ENCODE data around the gene STAM. TPM values are rescaled to one million over a fixed set of nuclear protein-coding genes. Genes with fewer than 3 reads are reported as not detected.
A peak's percentile ranks its signal among the peaks of the same experiment; 100 is the strongest.

Gene STAM
- total RNA-seq, 1 donor from 2014 or later, result 20.4 TPM

DNA sequence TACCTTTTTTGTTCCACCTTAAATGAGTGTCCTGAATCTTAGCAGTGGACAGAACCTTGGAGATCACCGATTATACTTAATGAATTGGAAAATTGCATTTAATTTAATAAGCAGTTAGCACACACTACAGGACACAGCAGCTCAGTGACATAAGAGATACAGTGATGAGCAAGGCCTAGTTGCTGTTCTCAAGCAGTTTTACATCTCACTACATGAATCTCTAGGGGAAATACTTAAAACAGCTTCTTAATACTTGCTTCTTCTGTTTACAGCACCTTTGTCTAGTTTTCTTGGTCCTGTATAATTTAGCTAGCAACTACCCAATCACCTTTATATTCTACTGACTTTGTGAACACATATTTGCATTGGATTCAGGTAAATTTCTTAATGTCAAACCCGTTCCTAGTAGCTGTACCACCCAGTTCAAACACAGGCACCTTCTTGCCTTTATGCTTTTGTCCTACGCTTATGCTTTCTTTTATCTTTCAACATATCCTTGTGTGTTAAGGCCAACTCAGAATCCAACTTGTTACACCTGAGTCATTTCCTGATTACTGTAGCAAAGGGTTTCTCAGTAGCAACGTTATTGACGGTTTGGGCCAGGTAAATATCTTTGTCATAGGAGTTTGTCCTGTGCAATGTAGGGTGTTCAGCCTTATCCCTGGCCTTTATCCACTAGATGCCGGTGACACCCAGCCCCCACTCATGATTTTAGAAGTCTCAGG is 1.8 kb downstream of the STAM start:
- Histone ChIP-seq H3K4me3 (ENCODE audit: low read length in 3 of 3) (peak overlapping the region; percentile 16 to 97 (median 94)), H3K36me3 (ENCODE audit: control insufficient read depth in 3 of 3, insufficient read depth in 3 of 3, low read length in 3 of 3) (peaks cover 0 to 3% (median 0%) of the 10 kb centered on the region in 3 donors), H3K4me1 (ENCODE audit: control insufficient read depth in 3 of 3, insufficient read depth in 3 of 3, low read length in 3 of 3) (peaks cover 19 to 34% (median 26%) of the 10 kb centered on the region in 3 donors), H3K9me3 (ENCODE audit: control insufficient read depth in 3 of 3, low read length in 3 of 3) (no peaks in the 10 kb centered on the region), H3K27ac (ENCODE audit: low read depth, low read length) (no peak overlapping the region), H3K27me3 (ENCODE audit: control insufficient read depth in 3 of 3, insufficient read depth in 3 of 3, low read length in 3 of 3) (no peaks in the 10 kb centered on the region), H3K9ac (ENCODE audit: low read depth in 1 of 3, low read length in 3 of 3) (peak overlapping the region; percentile 44 to 97 (median 97))

DNA sequence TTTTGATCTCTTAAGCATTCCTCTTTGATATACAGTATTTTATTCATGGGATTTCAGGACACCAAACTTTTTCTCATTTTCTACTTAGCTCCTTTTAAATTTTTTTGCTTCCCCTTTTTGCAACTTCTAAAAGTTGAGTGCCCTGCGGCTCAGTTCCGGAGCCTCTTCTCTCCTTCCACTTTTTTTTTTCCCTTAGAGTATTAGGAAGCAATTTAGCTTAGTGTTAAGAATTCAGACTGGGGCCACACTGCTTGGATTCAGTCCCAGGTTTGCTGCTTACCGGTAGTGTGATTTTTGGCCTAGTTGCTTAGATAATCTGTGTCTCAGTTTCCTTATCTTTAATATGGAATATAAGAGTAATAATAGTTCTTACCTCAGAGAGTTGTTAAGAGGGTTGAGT is 3.4 kb downstream of the STAM start:
- no peak overlapping the region for H3K9ac ChIP-seq (ENCODE audit: low read depth in 1 of 3, low read length in 3 of 3)
- H3K27me3 ChIP-seq (ENCODE audit: control insufficient read depth in 3 of 3, insufficient read depth in 3 of 3, low read length in 3 of 3), result no peaks in the 10 kb centered on the region
- H3K4me3 ChIP-seq (ENCODE audit: low read length in 3 of 3), result no peak overlapping the region
- H3K36me3 ChIP-seq (ENCODE audit: control insufficient read depth in 3 of 3, insufficient read depth in 3 of 3, low read length in 3 of 3), result peaks cover 0 to 3% (median 0%) of the 10 kb centered on the region in 3 donors
- H3K4me1 ChIP-seq (ENCODE audit: control insufficient read depth in 3 of 3, insufficient read depth in 3 of 3, low read length in 3 of 3), result peaks cover 22 to 32% (median 31%) of the 10 kb centered on the region in 3 donors
- H3K9me3 ChIP-seq (ENCODE audit: control insufficient read depth in 3 of 3, low read length in 3 of 3), result no peaks in the 10 kb centered on the region
- H3K27ac ChIP-seq (ENCODE audit: low read depth, low read length), result no peak overlapping the region

DNA sequence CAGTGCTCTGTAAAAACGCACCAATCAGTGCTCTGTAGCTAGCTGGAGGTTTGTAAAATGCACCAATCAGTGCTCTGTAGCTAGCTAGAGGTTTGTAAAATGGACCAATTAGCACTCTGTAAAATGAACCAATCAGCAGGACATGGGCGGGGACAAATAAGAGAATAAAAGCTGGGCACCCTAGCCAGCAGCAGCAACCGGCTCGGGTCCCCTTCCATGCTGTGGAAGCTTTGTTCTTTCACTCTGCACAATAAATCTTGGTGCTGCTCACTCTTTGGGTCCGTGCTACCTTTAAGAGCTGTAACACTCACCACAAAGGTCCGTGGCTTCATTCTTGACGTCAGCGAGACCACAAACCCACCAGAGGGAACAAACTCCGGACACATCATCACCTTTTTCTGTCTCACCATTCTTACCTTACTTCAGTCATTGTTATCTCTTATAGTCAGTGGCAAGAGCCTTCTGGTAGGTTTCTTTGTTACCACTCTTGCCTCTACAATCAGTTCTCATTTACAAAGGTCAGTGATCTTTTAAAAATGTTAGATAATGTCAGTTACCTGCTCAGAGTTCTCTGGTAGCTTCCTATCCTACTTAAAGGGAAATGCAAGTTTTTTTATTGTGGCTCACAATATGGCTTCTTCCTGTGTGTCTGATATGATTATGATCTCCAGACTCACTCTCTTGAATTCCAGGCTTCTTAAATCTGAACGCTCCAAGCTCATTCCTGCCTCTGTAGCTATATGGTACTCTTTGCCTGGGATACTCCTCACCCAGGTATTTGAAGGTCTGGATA is 4.5 kb downstream of the STAM start:
- peak overlapping the region; percentile 10 for H3K27ac ChIP-seq (ENCODE audit: low read depth, low read length)
- no peak overlapping the region for H3K9ac ChIP-seq (ENCODE audit: low read depth in 1 of 3, low read length in 3 of 3)
- no peaks in the 10 kb centered on the region for H3K27me3 ChIP-seq (ENCODE audit: control insufficient read depth in 3 of 3, insufficient read depth in 3 of 3, low read length in 3 of 3)
- H3K4me1 ChIP-seq (ENCODE audit: control insufficient read depth in 3 of 3, insufficient read depth in 3 of 3, low read length in 3 of 3), result peaks cover 22 to 29% (median 27%) of the 10 kb centered on the region in 3 donors
- no peaks in the 10 kb centered on the region for H3K9me3 ChIP-seq (ENCODE audit: control insufficient read depth in 3 of 3, low read length in 3 of 3)
- H3K4me3 ChIP-seq (ENCODE audit: low read length in 3 of 3), result no peak overlapping the region
- peaks cover 0 to 3% (median 0%) of the 10 kb centered on the region in 3 donors for H3K36me3 ChIP-seq (ENCODE audit: control insufficient read depth in 3 of 3, insufficient read depth in 3 of 3, low read length in 3 of 3)

DNA sequence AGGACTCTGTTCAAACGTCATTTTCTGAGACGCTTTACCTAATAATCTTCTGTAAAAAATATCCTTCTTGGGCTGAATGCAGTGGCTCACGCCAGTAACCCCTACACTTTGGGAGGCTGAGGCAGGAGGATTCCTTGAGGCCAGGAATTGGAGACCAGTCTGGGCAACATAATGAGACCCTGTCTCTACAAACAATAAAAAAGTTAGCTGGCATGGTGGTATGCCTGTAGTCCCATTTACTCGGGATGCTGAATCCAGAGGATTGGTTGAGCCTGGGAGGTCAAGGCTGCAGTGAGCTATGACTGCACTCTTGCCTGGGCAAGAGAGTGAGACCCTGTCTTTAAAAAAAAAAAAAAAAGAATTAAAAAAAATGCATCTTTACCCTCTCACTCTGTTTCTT is 5.1 kb downstream of the STAM start:
- H3K4me3 ChIP-seq (ENCODE audit: low read length in 3 of 3), result no peak overlapping the region
- no peaks in the 10 kb centered on the region for H3K27me3 ChIP-seq (ENCODE audit: control insufficient read depth in 3 of 3, insufficient read depth in 3 of 3, low read length in 3 of 3)
- H3K27ac ChIP-seq (ENCODE audit: low read depth, low read length), result peak overlapping the region; percentile 10
- H3K36me3 ChIP-seq (ENCODE audit: control insufficient read depth in 3 of 3, insufficient read depth in 3 of 3, low read length in 3 of 3), result peaks cover 0 to 3% (median 0%) of the 10 kb centered on the region in 3 donors
- H3K4me1 ChIP-seq (ENCODE audit: control insufficient read depth in 3 of 3, insufficient read depth in 3 of 3, low read length in 3 of 3), result peaks cover 22 to 29% (median 27%) of the 10 kb centered on the region in 3 donors
- no peak overlapping the region for H3K9ac ChIP-seq (ENCODE audit: low read depth in 1 of 3, low read length in 3 of 3)
- H3K9me3 ChIP-seq (ENCODE audit: control insufficient read depth in 3 of 3, low read length in 3 of 3), result no peaks in the 10 kb centered on the region

DNA sequence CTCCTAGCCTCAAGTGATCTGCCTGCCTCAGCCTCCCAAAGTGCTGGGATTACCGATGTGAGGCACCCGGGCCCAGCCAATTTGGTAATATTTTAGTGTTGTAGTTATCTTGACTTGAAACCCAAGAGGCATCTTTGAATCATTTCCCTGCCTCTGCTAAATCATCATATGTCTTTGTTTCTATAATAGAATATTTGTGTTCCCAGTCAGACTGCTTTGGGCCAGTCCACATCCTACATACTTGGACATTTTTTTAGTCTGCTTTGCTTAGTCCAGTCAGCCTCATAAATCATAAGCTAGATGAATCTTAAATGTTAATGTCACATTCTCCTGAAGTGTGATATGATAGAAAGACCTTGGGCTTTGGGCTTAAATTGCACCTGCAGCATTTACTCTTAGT is 5.9 kb downstream of the STAM start:
- H3K4me1 ChIP-seq (ENCODE audit: control insufficient read depth in 3 of 3, insufficient read depth in 3 of 3, low read length in 3 of 3), result peaks cover 22 to 24% (median 22%) of the 10 kb centered on the region in 3 donors
- no peaks in the 10 kb centered on the region for H3K9me3 ChIP-seq (ENCODE audit: control insufficient read depth in 3 of 3, low read length in 3 of 3)
- no peak overlapping the region for H3K4me3 ChIP-seq (ENCODE audit: low read length in 3 of 3)
- no peaks in the 10 kb centered on the region for H3K36me3 ChIP-seq (ENCODE audit: control insufficient read depth in 3 of 3, insufficient read depth in 3 of 3, low read length in 3 of 3)
- no peak overlapping the region for H3K9ac ChIP-seq (ENCODE audit: low read depth in 1 of 3, low read length in 3 of 3)
- H3K27ac ChIP-seq (ENCODE audit: low read depth, low read length), result no peak overlapping the region
- no peaks in the 10 kb centered on the region for H3K27me3 ChIP-seq (ENCODE audit: control insufficient read depth in 3 of 3, insufficient read depth in 3 of 3, low read length in 3 of 3)

DNA sequence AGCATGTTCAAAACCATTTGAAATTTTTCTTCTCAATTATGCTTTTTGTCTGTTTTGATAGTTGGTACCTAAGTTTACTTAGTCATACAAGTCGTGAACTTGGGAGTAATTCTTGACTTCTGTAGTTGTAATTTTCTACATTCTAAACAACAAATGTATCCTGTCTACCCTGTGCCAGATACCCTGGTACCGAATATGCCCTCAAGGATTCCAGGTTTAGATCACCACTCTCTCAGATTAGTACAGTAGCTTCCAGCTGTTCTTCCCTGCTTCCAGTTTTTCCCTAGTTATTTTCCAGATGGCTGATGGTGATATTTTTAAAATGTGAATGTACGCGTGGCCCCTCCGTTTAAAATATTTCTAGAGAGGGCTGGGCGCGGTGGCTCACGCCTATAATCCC is 6.5 kb downstream of the STAM start:
- H3K36me3 ChIP-seq (ENCODE audit: control insufficient read depth in 3 of 3, insufficient read depth in 3 of 3, low read length in 3 of 3), result no peaks in the 10 kb centered on the region
- H3K27me3 ChIP-seq (ENCODE audit: control insufficient read depth in 3 of 3, insufficient read depth in 3 of 3, low read length in 3 of 3), result no peaks in the 10 kb centered on the region
- no peak overlapping the region for H3K9ac ChIP-seq (ENCODE audit: low read depth in 1 of 3, low read length in 3 of 3)
- peaks cover 17 to 20% (median 18%) of the 10 kb centered on the region in 3 donors for H3K4me1 ChIP-seq (ENCODE audit: control insufficient read depth in 3 of 3, insufficient read depth in 3 of 3, low read length in 3 of 3)
- peak overlapping the region; percentile 36 for H3K27ac ChIP-seq (ENCODE audit: low read depth, low read length)
- H3K9me3 ChIP-seq (ENCODE audit: control insufficient read depth in 3 of 3, low read length in 3 of 3), result no peaks in the 10 kb centered on the region
- no peak overlapping the region for H3K4me3 ChIP-seq (ENCODE audit: low read length in 3 of 3)

DNA sequence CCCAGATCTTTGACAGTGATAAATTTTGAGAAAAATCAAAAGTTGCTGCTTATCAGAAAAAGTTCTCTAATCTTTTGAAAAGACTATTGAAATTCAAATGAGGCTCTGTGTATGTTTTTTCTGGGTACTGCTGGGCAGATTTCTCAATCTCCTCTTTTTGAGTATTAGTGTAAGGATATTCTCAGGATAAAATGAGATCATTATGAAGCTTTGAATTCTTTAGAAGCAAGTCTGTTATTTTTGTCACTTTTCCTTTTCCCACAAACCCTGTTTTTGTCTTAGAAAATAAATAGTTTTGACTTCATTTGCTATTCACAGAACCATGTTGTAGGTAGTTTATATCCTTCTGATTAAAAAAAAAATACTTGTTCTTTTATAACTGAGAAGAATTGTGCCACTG is 7.9 kb downstream of the STAM start:
- peaks cover 6 to 10% (median 8%) of the 10 kb centered on the region in 3 donors for H3K4me1 ChIP-seq (ENCODE audit: control insufficient read depth in 3 of 3, insufficient read depth in 3 of 3, low read length in 3 of 3)
- no peak overlapping the region for H3K9ac ChIP-seq (ENCODE audit: low read depth in 1 of 3, low read length in 3 of 3)
- H3K4me3 ChIP-seq (ENCODE audit: low read length in 3 of 3), result no peak overlapping the region
- H3K27ac ChIP-seq (ENCODE audit: low read depth, low read length), result no peak overlapping the region
- H3K27me3 ChIP-seq (ENCODE audit: control insufficient read depth in 3 of 3, insufficient read depth in 3 of 3, low read length in 3 of 3), result no peaks in the 10 kb centered on the region
- H3K36me3 ChIP-seq (ENCODE audit: control insufficient read depth in 3 of 3, insufficient read depth in 3 of 3, low read length in 3 of 3), result no peaks in the 10 kb centered on the region
- H3K9me3 ChIP-seq (ENCODE audit: control insufficient read depth in 3 of 3, low read length in 3 of 3), result no peaks in the 10 kb centered on the region

DNA sequence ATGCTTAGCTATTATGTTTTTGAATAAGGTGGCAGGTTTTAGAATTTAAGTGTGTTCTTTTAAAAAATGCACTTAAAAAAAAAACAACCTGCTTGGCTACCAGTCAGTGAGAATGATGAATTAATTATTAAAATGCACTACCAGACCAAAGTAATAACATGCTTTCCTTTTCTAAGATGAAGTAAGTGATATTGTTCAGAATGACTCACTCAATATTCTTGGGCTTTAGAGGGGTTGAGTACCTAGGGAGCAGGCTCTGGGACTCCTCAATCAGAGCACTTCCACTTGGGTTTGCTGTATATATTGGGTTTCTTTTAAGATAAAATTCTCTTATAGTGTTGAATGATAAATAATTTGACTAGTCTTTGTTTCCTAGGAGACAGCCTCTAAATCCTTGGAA is 8.6 kb downstream of the STAM start:
- Histone ChIP-seq H3K4me1 (ENCODE audit: control insufficient read depth in 3 of 3, insufficient read depth in 3 of 3, low read length in 3 of 3) (peaks cover 6 to 10% (median 8%) of the 10 kb centered on the region in 3 donors), H3K27me3 (ENCODE audit: control insufficient read depth in 3 of 3, insufficient read depth in 3 of 3, low read length in 3 of 3) (no peaks in the 10 kb centered on the region), H3K9me3 (ENCODE audit: control insufficient read depth in 3 of 3, low read length in 3 of 3) (no peaks in the 10 kb centered on the region), H3K36me3 (ENCODE audit: control insufficient read depth in 3 of 3, insufficient read depth in 3 of 3, low read length in 3 of 3) (no peaks in the 10 kb centered on the region), H3K9ac (ENCODE audit: low read depth in 1 of 3, low read length in 3 of 3) (no peak overlapping the region), H3K27ac (ENCODE audit: low read depth, low read length) (no peak overlapping the region), H3K4me3 (ENCODE audit: low read length in 3 of 3) (no peak overlapping the region)

DNA sequence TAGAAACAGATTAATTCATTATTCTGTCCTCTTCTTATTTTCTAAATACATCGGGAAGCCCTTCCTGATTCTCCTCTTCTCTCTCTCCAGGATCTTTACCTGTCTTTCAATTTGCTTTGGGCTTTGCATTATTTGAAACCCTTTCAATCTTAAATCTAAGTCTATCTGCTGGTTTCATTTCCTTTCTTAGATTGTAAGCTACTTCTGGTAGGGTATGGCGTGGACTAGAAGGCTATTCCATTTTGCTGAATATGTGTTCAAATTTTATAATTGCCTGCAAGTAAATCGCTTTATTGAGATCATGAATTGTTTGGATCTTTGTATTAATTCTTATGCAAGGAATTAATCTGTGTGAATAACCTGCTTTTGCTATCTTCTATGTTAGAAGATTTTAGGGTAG is 11.1 kb downstream of the STAM start:
- Histone ChIP-seq H3K4me3 (ENCODE audit: low read length in 3 of 3) (no peak overlapping the region), H3K4me1 (ENCODE audit: control insufficient read depth in 3 of 3, insufficient read depth in 3 of 3, low read length in 3 of 3) (peaks cover 5 to 6% (median 6%) of the 10 kb centered on the region in 3 donors), H3K27ac (ENCODE audit: low read depth, low read length) (no peak overlapping the region), H3K27me3 (ENCODE audit: control insufficient read depth in 3 of 3, insufficient read depth in 3 of 3, low read length in 3 of 3) (no peaks in the 10 kb centered on the region), H3K36me3 (ENCODE audit: control insufficient read depth in 3 of 3, insufficient read depth in 3 of 3, low read length in 3 of 3) (no peaks in the 10 kb centered on the region), H3K9ac (ENCODE audit: low read depth in 1 of 3, low read length in 3 of 3) (no peak overlapping the region), H3K9me3 (ENCODE audit: control insufficient read depth in 3 of 3, low read length in 3 of 3) (no peaks in the 10 kb centered on the region)

DNA sequence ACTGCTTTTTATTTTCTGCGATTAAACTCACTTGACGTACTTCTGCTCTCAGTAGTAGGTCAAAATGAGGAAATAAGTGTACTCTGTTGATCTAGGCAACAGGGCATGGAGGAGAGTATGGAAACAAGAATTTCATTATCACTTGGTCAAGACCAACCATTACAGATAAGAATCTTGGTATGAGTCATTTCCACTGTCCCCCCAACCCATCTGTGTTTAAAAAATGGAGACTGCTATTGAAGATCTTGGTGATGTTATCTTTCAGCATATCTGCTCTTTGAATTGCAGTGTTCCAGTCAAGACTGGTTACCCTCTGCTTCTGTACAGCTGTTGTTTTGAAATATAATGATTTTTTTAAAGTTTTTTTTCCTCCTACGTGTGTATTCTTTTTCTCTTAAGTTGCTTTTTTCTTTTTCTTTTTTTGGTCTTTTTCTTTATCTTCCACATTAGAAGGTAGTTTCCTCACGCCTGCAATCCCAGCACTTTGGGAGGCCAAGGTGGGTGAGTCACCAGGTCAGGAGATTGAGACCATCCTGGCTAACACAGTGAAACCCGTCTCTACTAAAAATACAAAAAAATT is 11.7 kb downstream of the STAM start:
- Histone ChIP-seq H3K4me3 (ENCODE audit: low read length in 3 of 3) (no peak overlapping the region), H3K36me3 (ENCODE audit: control insufficient read depth in 3 of 3, insufficient read depth in 3 of 3, low read length in 3 of 3) (no peaks in the 10 kb centered on the region), H3K9me3 (ENCODE audit: control insufficient read depth in 3 of 3, low read length in 3 of 3) (no peaks in the 10 kb centered on the region), H3K9ac (ENCODE audit: low read depth in 1 of 3, low read length in 3 of 3) (no peak overlapping the region), H3K27ac (ENCODE audit: low read depth, low read length) (no peak overlapping the region), H3K4me1 (ENCODE audit: control insufficient read depth in 3 of 3, insufficient read depth in 3 of 3, low read length in 3 of 3) (peaks cover 0 to 6% (median 3%) of the 10 kb centered on the region in 3 donors), H3K27me3 (ENCODE audit: control insufficient read depth in 3 of 3, insufficient read depth in 3 of 3, low read length in 3 of 3) (no peaks in the 10 kb centered on the region)
